ENCODE results near the gene DNAJC1.
"Not testable (repeated sequence)": the region's sequence is repeated elsewhere in the genome, so short reads cannot be mapped to it uniquely, and the experiment has no call there.

Gene DNAJC1

DNA sequence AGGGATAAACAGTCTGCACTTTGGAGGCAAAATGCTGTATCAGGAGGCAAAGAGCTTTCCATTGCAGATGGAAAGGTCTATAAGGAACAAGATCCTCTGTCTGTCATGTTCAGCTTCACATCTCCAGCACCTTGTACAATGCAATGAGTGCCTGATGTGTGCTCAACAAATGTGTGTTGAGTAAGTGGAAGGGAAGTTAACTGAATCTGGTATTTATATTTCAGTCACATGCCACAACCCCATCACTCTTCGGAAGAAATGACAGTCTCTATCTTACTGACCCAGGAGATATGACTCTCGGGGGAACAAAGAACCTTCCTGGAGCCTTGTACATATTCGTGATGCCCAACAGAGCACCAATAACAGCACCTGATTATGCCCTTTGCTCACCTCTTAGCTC is 20.0 kb upstream of the DNAJC1 start:
- H3K79me2 ChIP-seq (ENCODE audit: control insufficient read depth, insufficient read depth, low read length, poor library complexity): no peaks in the 10 kb centered on the region
- H3K4ac ChIP-seq (ENCODE audit: low read depth, low read length): no peak overlapping the region
- no CpG with 5 or more reads among the region's 3 CpGs for WGBS (ENCODE audit: extremely low coverage, insufficient coverage, insufficient read length)
- H4K91ac ChIP-seq (ENCODE audit: low read depth, low read length): no peak overlapping the region
- no peak overlapping the region for H3K4me2 ChIP-seq (ENCODE audit: low read length)
- peaks cover 2% of the 10 kb centered on the region for H3K9me3 ChIP-seq (ENCODE audit: insufficient read depth, low read depth, low read length)
- H3K14ac ChIP-seq (ENCODE audit: low read length): no peak overlapping the region
- H4K8ac ChIP-seq (ENCODE audit: low read depth, low read length): no peak overlapping the region
- H2BK12ac ChIP-seq (ENCODE audit: low read length): no peak overlapping the region
- no peaks in the 10 kb centered on the region for H3K27me3 ChIP-seq (ENCODE audit: insufficient read depth, low read length)
- no peaks in the 10 kb centered on the region for H3K4me1 ChIP-seq (ENCODE audit: control insufficient read depth in 1 of 2, insufficient read depth in 2 of 2, low read length in 2 of 2)
- H3K4me3 ChIP-seq (ENCODE audit: low read depth, low read length): no peak overlapping the region
- DNase-seq: no peak
- H3K36me3 ChIP-seq (ENCODE audit: control insufficient read depth in 1 of 2, insufficient read depth in 2 of 2, low read length in 2 of 2): no peaks in the 10 kb centered on the region
- no peak overlapping the region for H2AFZ ChIP-seq (ENCODE audit: insufficient read depth, low read length, poor library complexity)
- no peak overlapping the region for H2AK5ac ChIP-seq (ENCODE audit: low read length)
- H3K9ac ChIP-seq (ENCODE audit: low read length): no peak overlapping the region
- H4K12ac ChIP-seq (ENCODE audit: low read depth, low read length): no peak overlapping the region
- H3K23ac ChIP-seq (ENCODE audit: low read length): no peak overlapping the region
- H2BK120ac ChIP-seq (ENCODE audit: insufficient read depth, low read length, poor library complexity): no peak overlapping the region
- no peak overlapping the region for H2BK5ac ChIP-seq (ENCODE audit: low read depth, low read length, poor library complexity)
- H3K79me1 ChIP-seq (ENCODE audit: low read length): peaks cover 2% of the 10 kb centered on the region
- H3K18ac ChIP-seq (ENCODE audit: low read length): no peak overlapping the region
- no peak overlapping the region for H3K27ac ChIP-seq (ENCODE audit: low read depth, low read length)

DNA sequence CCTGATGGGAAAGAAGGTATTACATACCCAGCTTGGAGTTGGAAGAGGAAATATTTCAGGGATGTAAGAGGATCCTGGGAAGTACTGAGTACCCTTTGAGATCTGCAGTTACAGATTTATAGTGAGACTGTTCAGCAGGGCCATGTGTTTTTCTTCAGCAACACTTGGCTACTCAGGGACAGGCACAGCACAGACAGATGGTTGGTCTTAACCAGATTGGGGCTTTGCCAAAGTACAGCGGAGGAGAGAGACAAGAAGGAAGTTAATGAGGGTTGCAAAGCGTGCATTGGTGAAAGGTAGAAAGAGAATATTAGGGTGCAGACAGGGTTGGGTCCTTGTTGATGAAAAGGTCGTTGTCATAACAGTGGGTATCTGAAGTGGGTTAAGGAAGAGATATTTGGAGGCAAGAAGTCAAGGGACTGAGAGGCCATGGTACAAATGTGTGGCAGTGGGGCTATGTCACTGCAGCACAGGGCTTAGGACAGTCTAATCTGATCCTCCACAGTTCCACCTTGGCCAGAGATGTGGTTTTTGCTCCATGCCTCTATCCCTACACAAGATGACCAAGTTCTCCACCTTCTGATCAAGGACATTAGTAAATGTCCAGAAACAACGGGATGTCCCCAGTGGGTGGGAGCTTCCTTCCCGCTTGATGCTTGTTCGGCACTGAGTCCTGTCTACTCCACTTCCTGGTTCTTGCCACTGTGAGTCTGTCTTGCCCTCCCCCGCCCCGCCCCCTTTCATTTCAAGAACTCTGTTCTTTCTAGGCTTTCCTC is 18.9 kb upstream of the DNAJC1 start:
- H3K18ac ChIP-seq (ENCODE audit: low read length): no peak overlapping the region
- no peak overlapping the region for H4K8ac ChIP-seq (ENCODE audit: low read depth, low read length)
- H4K91ac ChIP-seq (ENCODE audit: low read depth, low read length): no peak overlapping the region
- no peaks in the 10 kb centered on the region for H3K4me1 ChIP-seq (ENCODE audit: control insufficient read depth in 1 of 2, insufficient read depth in 2 of 2, low read length in 2 of 2)
- H2BK12ac ChIP-seq (ENCODE audit: low read length): no peak overlapping the region
- H3K14ac ChIP-seq (ENCODE audit: low read length): no peak overlapping the region
- H3K23ac ChIP-seq (ENCODE audit: low read length): no peak overlapping the region
- peak in 1 of 2 donors; percentile 23 for DNase-seq
- H3K27ac ChIP-seq (ENCODE audit: low read depth, low read length): no peak overlapping the region
- no CpG with 5 or more reads among the region's 8 CpGs for WGBS (ENCODE audit: extremely low coverage, insufficient coverage, insufficient read length)
- no peaks in the 10 kb centered on the region for H3K27me3 ChIP-seq (ENCODE audit: insufficient read depth, low read length)
- no peak overlapping the region for H2BK5ac ChIP-seq (ENCODE audit: low read depth, low read length, poor library complexity)
- H3K9me3 ChIP-seq (ENCODE audit: insufficient read depth, low read depth, low read length): peaks cover 2% of the 10 kb centered on the region
- no peak overlapping the region for H3K4ac ChIP-seq (ENCODE audit: low read depth, low read length)
- no peak overlapping the region for H4K12ac ChIP-seq (ENCODE audit: low read depth, low read length)
- H3K4me3 ChIP-seq (ENCODE audit: low read depth, low read length): no peak overlapping the region
- H3K9ac ChIP-seq (ENCODE audit: low read length): no peak overlapping the region
- H3K36me3 ChIP-seq (ENCODE audit: control insufficient read depth in 1 of 2, insufficient read depth in 2 of 2, low read length in 2 of 2): no peaks in the 10 kb centered on the region
- no peaks in the 10 kb centered on the region for H3K79me2 ChIP-seq (ENCODE audit: control insufficient read depth, insufficient read depth, low read length, poor library complexity)
- no peak overlapping the region for H3K4me2 ChIP-seq (ENCODE audit: low read length)
- no peak overlapping the region for H2AFZ ChIP-seq (ENCODE audit: insufficient read depth, low read length, poor library complexity)
- no peak overlapping the region for H2BK120ac ChIP-seq (ENCODE audit: insufficient read depth, low read length, poor library complexity)
- no peak overlapping the region for H2AK5ac ChIP-seq (ENCODE audit: low read length)
- peaks cover 2% of the 10 kb centered on the region for H3K79me1 ChIP-seq (ENCODE audit: low read length)

DNA sequence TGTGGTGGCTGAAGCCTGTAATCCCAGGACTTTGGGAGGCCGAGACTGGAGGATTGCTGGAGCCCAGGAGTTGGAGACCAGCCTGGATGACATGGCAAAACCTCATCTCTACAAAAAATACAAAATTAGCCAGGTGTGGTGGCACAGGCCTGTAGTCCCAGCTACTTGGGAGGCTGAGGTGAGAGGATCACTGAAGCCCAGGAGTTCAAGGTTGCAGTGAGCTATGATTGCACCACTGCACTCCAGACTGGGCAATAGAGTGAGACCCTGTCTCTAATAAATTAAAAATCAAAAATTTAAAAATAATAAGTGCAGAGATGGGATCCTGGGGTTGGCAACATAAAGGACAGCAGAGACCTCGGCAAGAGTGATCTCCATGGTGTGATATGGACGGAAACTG is 17.6 kb upstream of the DNAJC1 start:
- not testable (repeated sequence) for H3K36me3 ChIP-seq (ENCODE audit: control insufficient read depth in 1 of 2, insufficient read depth in 2 of 2, low read length in 2 of 2); H3K23ac ChIP-seq (ENCODE audit: low read length); H2BK120ac ChIP-seq (ENCODE audit: insufficient read depth, low read length, poor library complexity); H4K91ac ChIP-seq (ENCODE audit: low read depth, low read length); H2AFZ ChIP-seq (ENCODE audit: insufficient read depth, low read length, poor library complexity); H3K18ac ChIP-seq (ENCODE audit: low read length); H4K8ac ChIP-seq (ENCODE audit: low read depth, low read length); H2AK5ac ChIP-seq (ENCODE audit: low read length); H2BK5ac ChIP-seq (ENCODE audit: low read depth, low read length, poor library complexity); H3K4me3 ChIP-seq (ENCODE audit: low read depth, low read length); H3K79me2 ChIP-seq (ENCODE audit: control insufficient read depth, insufficient read depth, low read length, poor library complexity); H3K4ac ChIP-seq (ENCODE audit: low read depth, low read length); H3K9me3 ChIP-seq (ENCODE audit: insufficient read depth, low read depth, low read length); H3K27me3 ChIP-seq (ENCODE audit: insufficient read depth, low read length); H3K27ac ChIP-seq (ENCODE audit: low read depth, low read length); H3K9ac ChIP-seq (ENCODE audit: low read length); H3K4me1 ChIP-seq (ENCODE audit: control insufficient read depth in 1 of 2, insufficient read depth in 2 of 2, low read length in 2 of 2); DNase-seq; H3K4me2 ChIP-seq (ENCODE audit: low read length); H3K79me1 ChIP-seq (ENCODE audit: low read length); H4K12ac ChIP-seq (ENCODE audit: low read depth, low read length); H3K14ac ChIP-seq (ENCODE audit: low read length); H2BK12ac ChIP-seq (ENCODE audit: low read length)
- WGBS (ENCODE audit: extremely low coverage, insufficient coverage, insufficient read length): no CpG with 5 or more reads among the region's 3 CpGs

DNA sequence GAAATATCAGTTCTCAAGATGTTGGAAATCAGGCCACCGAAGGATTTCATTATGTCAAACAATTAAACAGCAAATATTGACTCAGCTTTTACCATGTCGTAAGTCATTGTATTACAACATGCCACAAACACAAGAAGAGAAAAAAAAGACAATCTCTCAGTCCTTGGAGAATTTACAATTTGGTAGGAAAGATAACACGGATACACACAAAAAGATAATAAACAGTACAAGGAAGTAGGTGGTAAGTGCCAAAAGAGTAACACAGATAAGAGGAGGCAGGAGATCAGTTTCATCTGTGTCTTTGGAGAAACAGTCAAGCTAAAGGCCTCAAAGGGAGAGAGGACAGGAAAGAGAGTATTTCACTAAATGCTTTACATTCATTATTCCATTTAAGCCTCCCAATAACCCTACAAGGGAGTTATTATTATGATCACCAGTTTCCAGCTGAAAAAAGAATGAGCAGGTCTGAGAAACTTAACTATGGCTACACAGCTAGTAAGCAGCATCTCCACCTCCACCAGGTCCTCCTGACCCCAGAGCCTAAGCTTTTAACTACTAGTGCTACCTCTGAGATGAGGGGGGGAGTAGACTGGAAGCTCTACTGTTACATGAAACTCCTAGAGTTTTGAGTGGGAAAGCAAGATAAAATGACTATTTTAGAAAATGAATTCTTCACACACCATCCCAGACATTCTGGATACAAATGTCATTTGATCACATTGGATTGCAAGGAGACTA is 13.9 kb upstream of the DNAJC1 start:
- Histone ChIP-seq H3K27ac (ENCODE audit: low read depth, low read length) (no peak overlapping the region), H3K14ac (ENCODE audit: low read length) (no peak overlapping the region), H2BK120ac (ENCODE audit: insufficient read depth, low read length, poor library complexity) (no peak overlapping the region), H3K18ac (ENCODE audit: low read length) (no peak overlapping the region), H3K4me2 (ENCODE audit: low read length) (no peak overlapping the region), H4K8ac (ENCODE audit: low read depth, low read length) (no peak overlapping the region), H2BK5ac (ENCODE audit: low read depth, low read length, poor library complexity) (no peak overlapping the region), H2AK5ac (ENCODE audit: low read length) (no peak overlapping the region), H3K4me3 (ENCODE audit: low read depth, low read length) (no peak overlapping the region), H4K12ac (ENCODE audit: low read depth, low read length) (no peak overlapping the region), H3K23ac (ENCODE audit: low read length) (no peak overlapping the region), H3K79me1 (ENCODE audit: low read length) (no peaks in the 10 kb centered on the region), H3K9ac (ENCODE audit: low read length) (no peak overlapping the region), H3K4ac (ENCODE audit: low read depth, low read length) (no peak overlapping the region), H3K4me1 (ENCODE audit: control insufficient read depth in 1 of 2, insufficient read depth in 2 of 2, low read length in 2 of 2) (no peaks in the 10 kb centered on the region), H3K79me2 (ENCODE audit: control insufficient read depth, insufficient read depth, low read length, poor library complexity) (no peaks in the 10 kb centered on the region), H4K91ac (ENCODE audit: low read depth, low read length) (no peak overlapping the region), H3K9me3 (ENCODE audit: insufficient read depth, low read depth, low read length) (peaks cover 2% of the 10 kb centered on the region), H2BK12ac (ENCODE audit: low read length) (no peak overlapping the region), H3K27me3 (ENCODE audit: insufficient read depth, low read length) (no peaks in the 10 kb centered on the region), H3K36me3 (ENCODE audit: control insufficient read depth in 1 of 2, insufficient read depth in 2 of 2, low read length in 2 of 2) (no peaks in the 10 kb centered on the region), H2AFZ (ENCODE audit: insufficient read depth, low read length, poor library complexity) (no peak overlapping the region)
- no peak for DNase-seq
- no CpG with 5 or more reads among the region's 3 CpGs for WGBS (ENCODE audit: extremely low coverage, insufficient coverage, insufficient read length)
